ENCODE data around the gene NAA25.

- TF ChIP-seq RAD21 (conservative IDR thresholded peaks at IDR 0.05) (no peak), CTCF (IDR thresholded peaks at IDR 0.05; ENCODE audit: poor library complexity, severe bottlenecking) (no peak), EZH2 (IDR thresholded peaks at IDR 0.05; ENCODE audit: borderline replicate concordance, insufficient read depth, low read length, poor library complexity, severe bottlenecking) (no peak), REST (IDR thresholded peaks at IDR 0.05; ENCODE audit: borderline replicate concordance) (no peak)
These were observed 87.6 kb downstream of the NAA25 start for GRCh38 chr12:112020947-112021457.
